AG04449 (cell line): ENCODE data around the gene ISL2.

Experiments
- CTCF ChIA-PET: fragments of 350-600 bp; formaldehyde crosslinking; extraction: SDS; loops from one replicate; lab custom pipeline; 2021; ENCODE audit warnings: antibody characterized with exemption; lab: Yijun Ruan, JAX
- POLR2A ChIA-PET: fragments of 400-600, 350-600 bp; formaldehyde crosslinking; extraction: SDS; loops from one replicate; lab custom pipeline; 2020; ENCODE audit warnings: antibody characterized with exemption, inconsistent platforms; lab: Yijun Ruan, JAX
- DNase-seq: peaks from one replicate; pipeline ENCODE4 v3.0.0-alpha.2; 2010; ENCODE audit warnings: low read depth, low spot score
- H3K4me3 ChIP-seq: 2 replicates; pipeline ENCODE4 v1.5.1; 2011; ENCODE audit warnings: low read depth, mild to moderate bottlenecking, control low read depth, low read length
- CTCF ChIP-seq: IDR thresholded peaks from one replicate; pipeline ENCODE4 v1.5.1; 2011; ENCODE audit warnings: mild to moderate bottlenecking, moderate library complexity, low read length, control low read depth, inconsistent platforms; ENCODE audit not compliant: insufficient read depth; ENCODE audit errors: missing control alignments

ISL2 gene

DNA sequence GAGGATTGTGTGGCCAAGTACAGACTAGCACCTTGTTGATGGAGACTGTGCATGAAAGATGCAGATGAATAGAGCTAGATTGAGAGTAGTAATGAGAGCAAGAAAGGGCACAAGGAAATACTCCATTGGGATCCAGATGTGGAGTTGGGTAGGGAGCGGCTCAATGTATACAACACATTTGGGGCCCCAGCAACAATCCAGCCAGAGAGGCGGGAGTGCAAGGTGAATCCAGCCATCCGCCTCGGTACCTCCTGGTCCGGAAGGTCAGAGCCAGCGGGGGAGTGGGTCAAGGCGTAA lies 9.0 kb downstream of the ISL2 start:
- no peak overlapping the region for H3K4me3 ChIP-seq
- POLR2A ChIA-PET, result interaction anchor here (3.1 kb wide), 1 partner anchor 9 kb away, joined by 16 read pairs; the partner anchor contains the start of gene ISL2
- no peak for TF ChIP-seq CTCF
- CTCF ChIA-PET, result interaction anchor here (1.7 to 3.1 kb wide), 3 partner anchors 9 to 154 kb away, joined by 5 to 8 read pairs (median 7); no protein-coding TSS in a partner anchor
- no peak for DNase-seq

- no peak for TF ChIP-seq CTCF
- peak overlapping the region; percentile 47 for H3K4me3 ChIP-seq
- ChIA-PET CTCF (interaction anchor here (0.8 to 3.1 kb wide), 4 partner anchors 9 to 155 kb away, joined by 3 to 8 read pairs (median 6); no protein-coding TSS in a partner anchor), POLR2A (interaction anchor here (3.1 kb wide), 1 partner anchor 10 kb away, joined by 16 read pairs; the partner anchor contains the start of gene ISL2)
- DNase-seq, result no peak
Observed at GRCh38 chr15:76345880-76346668, 9.5 kb downstream of the ISL2 start.

DNA sequence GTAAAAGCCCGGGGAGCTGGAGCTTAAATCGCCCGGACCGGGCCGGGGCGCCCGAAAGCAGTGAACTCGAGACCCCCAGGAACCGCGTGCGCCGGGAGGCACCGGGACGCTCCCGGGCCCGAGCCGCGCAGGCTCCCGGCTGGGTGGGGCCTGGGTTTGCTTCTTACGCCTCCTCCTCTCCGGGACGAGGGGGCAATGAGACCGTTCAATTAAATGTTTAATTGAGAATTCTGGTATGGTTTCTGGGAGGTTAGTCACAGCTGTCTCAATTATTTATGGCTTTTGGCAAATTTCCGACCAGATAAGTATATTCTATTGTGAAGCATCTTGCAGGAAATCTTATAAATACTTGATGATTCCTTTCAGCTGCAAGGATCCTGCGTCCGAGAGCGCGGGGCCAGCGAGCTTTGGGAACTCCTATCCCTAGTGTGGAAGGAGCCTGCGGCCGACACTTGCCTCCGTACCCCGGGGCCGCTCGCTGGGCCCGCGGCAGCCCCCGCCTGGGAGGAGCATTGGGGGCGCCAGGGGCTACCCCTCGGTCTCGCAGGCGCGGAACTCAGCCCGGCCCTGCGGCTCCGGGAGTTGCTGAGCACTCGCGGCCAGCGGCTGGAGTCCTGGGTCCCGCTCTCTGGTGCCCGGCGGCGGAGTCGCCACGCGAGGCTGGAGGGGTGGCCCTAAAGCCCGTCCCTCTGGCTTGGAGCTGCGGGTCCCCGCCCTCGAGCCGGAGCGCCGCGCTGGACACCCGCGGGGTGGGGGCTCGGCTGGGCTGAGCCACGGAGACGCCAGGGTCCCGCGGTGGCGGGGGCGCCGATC lies 10.3 kb downstream of the ISL2 start:
- ChIA-PET POLR2A (interaction anchor here (3.1 kb wide), 1 partner anchor 11 kb away, joined by 16 read pairs; the partner anchor contains the start of gene ISL2), CTCF (interaction anchor here (0.8 to 3.1 kb wide), 5 partner anchors 8 to 156 kb away, joined by 3 to 8 read pairs (median 5); no protein-coding TSS in a partner anchor)
- no peak for TF ChIP-seq CTCF
- H3K4me3 ChIP-seq, result peak overlapping the region; percentile 47
- DNase-seq, result no peak

GRCh38 chr15:76347482-76348055 lies 11.0 kb downstream of the ISL2 start:
- no peak overlapping the region for H3K4me3 ChIP-seq
- TF ChIP-seq CTCF, result no peak
- DNase-seq, result no peak
- ChIA-PET POLR2A (interaction anchor here (3.1 kb wide), 1 partner anchor 11 kb away, joined by 16 read pairs; the partner anchor contains the start of gene ISL2), CTCF (interaction anchor here (1.0 to 2.3 kb wide), 2 partner anchors 10 to 17 kb away, joined by 4 to 8 read pairs; no protein-coding TSS in a partner anchor)

DNA sequence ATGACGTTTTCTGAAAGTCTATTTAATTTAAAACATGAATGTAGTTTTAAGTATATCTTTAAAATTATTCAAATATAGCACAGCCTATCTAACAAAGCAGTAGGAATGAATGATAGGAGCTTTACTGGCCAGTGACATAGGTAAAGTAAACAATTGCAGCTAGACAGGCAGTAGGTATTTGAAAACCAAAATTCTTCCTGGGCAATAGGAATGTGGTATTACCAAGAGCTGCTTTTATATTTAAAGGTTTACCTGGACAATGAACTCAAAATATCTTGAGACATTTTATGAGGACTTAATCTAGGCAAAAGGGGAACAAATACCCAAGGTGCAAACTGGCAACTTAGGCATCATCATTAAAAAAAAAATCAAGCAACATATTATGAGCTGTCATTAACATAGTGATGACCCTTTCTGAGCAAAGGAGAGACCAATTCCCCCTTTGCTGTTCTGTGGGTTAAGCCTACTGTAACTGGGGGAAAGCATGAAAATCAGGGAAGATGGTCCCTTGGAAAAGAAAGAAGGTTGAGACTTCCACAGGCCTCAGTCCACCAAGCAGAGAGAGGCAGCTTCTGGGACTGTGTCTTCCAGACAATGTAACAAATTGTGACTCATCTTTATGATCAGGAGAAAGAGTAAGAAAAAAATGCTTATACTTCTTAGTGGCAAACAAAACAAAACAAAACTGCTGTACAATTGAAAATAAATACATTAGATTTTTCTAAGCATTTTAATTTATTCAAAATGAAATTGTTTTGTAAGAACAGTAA lies 12.9 kb downstream of the ISL2 start:
- ChIA-PET CTCF (interaction anchor here (1.4 to 1.6 kb wide), 2 partner anchors 20 to 199 kb away, joined by 3 to 5 read pairs; no protein-coding TSS in a partner anchor), POLR2A (no interaction called here)
- no peak for TF ChIP-seq CTCF
- H3K4me3 ChIP-seq, result no peak overlapping the region
- no peak for DNase-seq
